T-helper 2 cell (primary cell): ENCODE measurements around the gene RPL36.
"Not testable (repeated sequence)": the region's sequence is repeated elsewhere in the genome, so short reads cannot be mapped to it uniquely, and the experiment has no call there.

Experiments
- DNase-seq, 5 experiments: peaks; one replicate each; pipeline versions ENCODE4 v3.0.0 to v3.0.0-alpha.2; 2012 to 2022

Gene RPL36

GRCh38 chr19:5691822-5692722 is 2.0 kb downstream of the RPL36 start:
- DNase-seq = no peak

GRCh38 chr19:5692723-5693194 is 2.7 kb downstream of the RPL36 start:
- DNase-seq = no peak

- no peak for DNase-seq
Measured at GRCh38 chr19:5693195-5694166, 3.4 kb downstream of the RPL36 start.

- no peak for DNase-seq
Measured at GRCh38 chr19:5694167-5694955, 4.3 kb downstream of the RPL36 start.

GRCh38 chr19:5694956-5695648 is 5.0 kb downstream of the RPL36 start:
- DNase-seq = no peak

- no peak for DNase-seq
Measured at GRCh38 chr19:5695649-5696195, 5.6 kb downstream of the RPL36 start.

GRCh38 chr19:5696196-5697021 is 6.3 kb downstream of the RPL36 start:
- DNase-seq = no peak

- no peak for DNase-seq
Measured at GRCh38 chr19:5697022-5697889, 7.2 kb downstream of the RPL36 start.

GRCh38 chr19:5697890-5698634 is 8.0 kb downstream of the RPL36 start:
- no peak for DNase-seq

GRCh38 chr19:5698635-5699422 is 8.7 kb downstream of the RPL36 start:
- DNase-seq = no peak

GRCh38 chr19:5700455-5701092 is 10.5 kb downstream of the RPL36 start:
- DNase-seq = no peak

GRCh38 chr19:5702053-5702410 is 11.9 kb downstream of the RPL36 start:
- not testable (repeated sequence) for DNase-seq

GRCh38 chr19:5703819-5704818 is 14.0 kb downstream of the RPL36 start:
- no peak for DNase-seq

- no peak for DNase-seq
Measured at GRCh38 chr19:5705552-5705951, 15.5 kb downstream of the RPL36 start.

- DNase-seq = no peak
Measured at GRCh38 chr19:5706876-5707573, 16.9 kb downstream of the RPL36 start.
